Skeletal muscle satellite cell (primary cell): ENCODE results near the gene ARMC5.

Experiments used
- H3K27me3 ChIP-seq: 2 replicates; pipeline ENCODE4 v1.7.0; 2013; ENCODE audit warnings: low read length; ENCODE audit not compliant: control insufficient read depth, insufficient read depth
- H3K36me3 ChIP-seq: 2 replicates; pipeline ENCODE4 v1.7.0; 2013; ENCODE audit warnings: mild to moderate bottlenecking, control low read depth, low read length; ENCODE audit not compliant: insufficient read depth
- H3K4me1 ChIP-seq: 2 replicates; pipeline ENCODE4 v1.7.0; 2013; ENCODE audit warnings: low read length; ENCODE audit not compliant: control insufficient read depth, insufficient read depth
- H3K4me2 ChIP-seq: 2 replicates; pipeline ENCODE4 v1.7.0; 2013; ENCODE audit warnings: mild to moderate bottlenecking, low read length
- H3K4me3 ChIP-seq: 2 replicates; pipeline ENCODE4 v1.7.0; 2013; ENCODE audit warnings: low read length
- H3K9ac ChIP-seq: 2 replicates; pipeline ENCODE4 v1.7.0; 2013; ENCODE audit warnings: mild to moderate bottlenecking, low read depth, low read length, moderate library complexity
- H3K9me3 ChIP-seq: replicated peaks from 2 replicates; pipeline ENCODE4 v1.7.0; 2013; ENCODE audit warnings: mild to moderate bottlenecking, control low read depth, low read length

ARMC5 gene

GRCh38 chr16:31466381-31466841 is 7.1 kb downstream of the ARMC5 start:
- Histone ChIP-seq H3K36me3 (peaks cover 42% of the 10 kb centered on the region), H3K4me3 (no peak overlapping the region), H3K4me2 (no peak overlapping the region), H3K9me3 (no peaks in the 10 kb centered on the region), H3K4me1 (peaks cover 8% of the 10 kb centered on the region), H3K9ac (no peak overlapping the region), H3K27me3 (no peaks in the 10 kb centered on the region)

- Histone ChIP-seq H3K36me3 (peaks cover 38% of the 10 kb centered on the region), H3K4me2 (no peak overlapping the region), H3K9me3 (no peaks in the 10 kb centered on the region), H3K9ac (no peak overlapping the region), H3K27me3 (no peaks in the 10 kb centered on the region), H3K4me3 (no peak overlapping the region), H3K4me1 (peaks cover 10% of the 10 kb centered on the region)
Measured at GRCh38 chr16:31467151-31467773, 8.0 kb downstream of the ARMC5 start.

GRCh38 chr16:31467858-31468257 is 8.6 kb downstream of the ARMC5 start:
- Histone ChIP-seq H3K36me3 (peaks cover 32% of the 10 kb centered on the region), H3K4me3 (no peak overlapping the region), H3K9ac (no peak overlapping the region), H3K27me3 (no peaks in the 10 kb centered on the region), H3K4me1 (peaks cover 10% of the 10 kb centered on the region), H3K9me3 (no peaks in the 10 kb centered on the region), H3K4me2 (no peak overlapping the region)

- H3K4me2 ChIP-seq = peak overlapping the region; percentile 97
- H3K27me3 ChIP-seq = no peaks in the 10 kb centered on the region
- H3K9me3 ChIP-seq = no peaks in the 10 kb centered on the region
- peaks cover 16% of the 10 kb centered on the region for H3K4me1 ChIP-seq
- peak overlapping the region; percentile 97 for H3K9ac ChIP-seq
- peak overlapping the region; percentile 84 for H3K4me3 ChIP-seq
- peaks cover 34% of the 10 kb centered on the region for H3K36me3 ChIP-seq
Measured at GRCh38 chr16:31470615-31471014, 11.3 kb downstream of the ARMC5 start.

GRCh38 chr16:31471241-31471874 is 12.1 kb downstream of the ARMC5 start:
- peaks cover 35% of the 10 kb centered on the region for H3K36me3 ChIP-seq
- H3K4me2 ChIP-seq = peak overlapping the region; percentile 97
- H3K9me3 ChIP-seq = no peaks in the 10 kb centered on the region
- H3K27me3 ChIP-seq = no peaks in the 10 kb centered on the region
- peak overlapping the region; percentile 84 for H3K4me3 ChIP-seq
- peak overlapping the region; percentile 97 for H3K9ac ChIP-seq
- peaks cover 16% of the 10 kb centered on the region for H3K4me1 ChIP-seq

GRCh38 chr16:31471875-31472708 is 12.8 kb downstream of the ARMC5 start, which contains the start of gene TGFB1I1:
Gene TGFB1I1, plus strand, starts transcription at chr16:31472152. Its CDS starts 37 bp downstream, at chr16:31472189.
- H3K9me3 ChIP-seq = no peaks in the 10 kb centered on the region
- H3K4me2 ChIP-seq = peak within 1 kb of the TSS; percentile 97
- H3K9ac ChIP-seq = peak within 1 kb of the TSS; percentile 97
- peak within 1 kb of the TSS; percentile 84 for H3K4me3 ChIP-seq
- H3K27me3 ChIP-seq = no peaks in the 10 kb centered on the region
- peaks cover 16% of the 10 kb centered on the region for H3K4me1 ChIP-seq
- peaks cover 35% of the 10 kb centered on the region for H3K36me3 ChIP-seq

GRCh38 chr16:31472709-31473203 is 13.5 kb downstream of the ARMC5 start:
- Histone ChIP-seq H3K9me3 (no peaks in the 10 kb centered on the region), H3K36me3 (peaks cover 42% of the 10 kb centered on the region), H3K4me2 (peak overlapping the region; percentile 97), H3K4me3 (peak overlapping the region; percentile 84), H3K27me3 (no peaks in the 10 kb centered on the region), H3K4me1 (peaks cover 16% of the 10 kb centered on the region), H3K9ac (peak overlapping the region; percentile 97)

GRCh38 chr16:31473264-31473984 is 14.1 kb downstream of the ARMC5 start:
- H3K4me1 ChIP-seq = peaks cover 16% of the 10 kb centered on the region
- peak overlapping the region; percentile 84 for H3K4me3 ChIP-seq
- H3K4me2 ChIP-seq = peak overlapping the region; percentile 97
- H3K9me3 ChIP-seq = no peaks in the 10 kb centered on the region
- H3K27me3 ChIP-seq = no peaks in the 10 kb centered on the region
- H3K36me3 ChIP-seq = peaks cover 47% of the 10 kb centered on the region
- H3K9ac ChIP-seq = no peak overlapping the region

GRCh38 chr16:31474173-31474714 is 14.9 kb downstream of the ARMC5 start:
- H3K27me3 ChIP-seq = no peaks in the 10 kb centered on the region
- no peaks in the 10 kb centered on the region for H3K9me3 ChIP-seq
- H3K36me3 ChIP-seq = peaks cover 52% of the 10 kb centered on the region
- no peak overlapping the region for H3K9ac ChIP-seq
- H3K4me2 ChIP-seq = no peak overlapping the region
- no peak overlapping the region for H3K4me3 ChIP-seq
- peaks cover 16% of the 10 kb centered on the region for H3K4me1 ChIP-seq

GRCh38 chr16:31474773-31475738 is 15.8 kb downstream of the ARMC5 start:
- Histone ChIP-seq H3K4me1 (peaks cover 16% of the 10 kb centered on the region), H3K4me3 (no peak overlapping the region), H3K36me3 (peaks cover 52% of the 10 kb centered on the region), H3K4me2 (no peak overlapping the region), H3K27me3 (no peaks in the 10 kb centered on the region), H3K9ac (no peak overlapping the region), H3K9me3 (no peaks in the 10 kb centered on the region)
